Smooth muscle cell of the umbilical artery (primary cell): ENCODE results near the gene PPP4R3A. TPM values are rescaled to one million over a fixed set of nuclear protein-coding genes. Genes with fewer than 3 reads are reported as not detected.

Experiments
- total RNA-seq: library from RNA; depleted of rRNA; stranded (reverse); fragments of >200 nt; gene quantifications from 2 replicates; pipeline ENCODE4 v1.2.3, GENCODE V29; 2014

The PPP4R3A gene
- 60.6 and 81.0 TPM in 2 replicates for total RNA-seq

DNA sequence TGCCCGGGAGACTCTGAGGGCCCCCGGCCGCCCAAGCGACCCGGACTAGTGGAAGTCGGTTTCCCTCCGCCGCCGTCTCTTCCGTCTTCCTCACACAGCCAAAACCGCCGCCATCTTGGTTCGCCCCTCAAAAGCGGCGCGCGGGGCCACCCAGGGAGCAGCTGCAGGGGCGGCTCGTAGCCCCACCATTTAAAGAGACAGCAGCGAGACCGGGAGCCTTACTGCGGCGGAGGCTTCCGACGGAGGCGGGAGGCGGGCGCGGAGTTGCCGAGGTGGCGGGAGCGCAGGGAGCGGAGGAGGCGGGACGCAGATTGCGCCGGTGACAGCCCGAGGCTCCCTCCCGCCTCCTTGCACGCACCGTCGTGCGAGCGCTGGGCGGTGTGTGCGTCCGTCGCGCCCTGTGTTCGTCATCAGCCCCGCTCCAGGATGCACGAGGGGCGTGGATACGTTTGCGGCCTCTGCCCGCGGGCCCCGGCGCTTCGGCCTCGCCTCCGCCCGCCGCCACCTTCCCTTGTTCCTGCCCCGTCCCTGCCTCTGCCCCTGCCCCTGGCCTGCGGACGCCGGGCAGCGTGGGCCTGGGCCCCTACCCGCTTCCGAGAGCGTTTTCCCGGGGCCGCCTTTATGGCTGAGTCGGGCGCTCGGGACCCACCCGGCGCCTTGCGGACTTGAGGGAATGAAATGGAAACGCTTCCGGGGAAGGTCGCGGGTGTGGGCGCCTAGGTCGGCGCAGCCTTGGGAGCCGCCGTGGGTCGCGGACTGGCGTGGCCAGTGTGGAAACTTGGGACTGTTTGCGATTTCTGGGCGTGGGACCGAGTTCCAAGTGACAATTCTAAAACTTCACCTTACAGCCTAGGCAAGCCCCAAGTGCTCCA lies at the start of gene PPP4R3A:
Gene PPP4R3A (minus strand): TSS at position 140 of the 872 bp plus-strand sequence. CDS start 663 bp downstream, outside the sequence.

DNA sequence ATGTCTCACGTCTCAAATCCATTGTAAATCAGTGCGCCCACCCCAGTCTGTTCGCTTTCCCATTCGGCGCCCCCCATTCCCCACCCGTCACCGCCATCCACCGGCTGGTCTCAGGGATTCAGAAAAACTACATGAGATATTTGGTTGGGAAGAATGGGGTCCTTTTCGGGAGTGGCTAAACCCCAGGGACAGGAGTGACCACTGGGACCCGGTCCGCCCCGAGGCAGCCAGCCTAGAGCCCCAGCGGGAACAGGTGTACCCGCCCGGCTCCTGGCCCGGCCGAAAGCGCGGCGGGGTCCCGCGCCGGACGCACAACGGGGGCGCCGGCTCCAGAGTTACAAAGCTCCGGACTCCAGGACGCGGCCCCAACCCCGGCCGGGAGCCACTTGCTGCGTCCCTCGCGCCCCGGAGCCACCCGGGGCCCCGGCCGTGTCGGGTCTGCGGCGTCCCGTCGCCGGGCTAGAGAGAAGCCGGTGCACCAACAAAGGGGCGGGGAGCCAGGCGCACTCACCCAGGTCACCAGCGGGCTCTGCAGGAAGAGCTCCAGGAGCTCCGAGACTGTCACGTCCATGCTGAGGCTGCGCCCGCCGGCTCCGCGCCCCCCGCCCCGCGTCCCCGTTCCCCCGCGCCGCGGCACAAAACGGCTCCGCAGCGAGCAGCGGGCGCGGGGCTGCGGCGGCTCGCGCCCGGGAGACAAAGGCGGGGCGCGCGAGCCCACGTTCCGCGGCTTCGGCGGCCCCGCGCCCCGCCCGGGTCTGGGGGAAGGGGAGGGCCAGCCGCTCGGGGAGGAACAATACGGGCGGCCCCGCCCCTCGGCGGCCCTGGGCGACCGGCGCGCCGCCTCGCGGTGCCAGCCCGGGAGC lies 92.8 kb downstream of the PPP4R3A start, which contains the start of gene CCDC88C:
Gene CCDC88C (minus strand): TSS at position 701 of the 863 bp plus-strand sequence. CDS start 130 bp downstream, at position 571.

Other genes with a start within 250 kb of the PPP4R3A start
- gene CCDC88C, start 92.5 kb downstream of the PPP4R3A start, total RNA-seq, result 0.59 and 2.6 TPM in 2 replicates
- not detected in 2 replicates for gene CATSPERB, start 221.8 kb upstream of the PPP4R3A start, total RNA-seq